DND-41 (cell line): ENCODE results near the gene TLCD2.

Experiments used
- CTCF ChIP-seq: IDR thresholded peaks from 2 replicates; pipeline ENCODE4 v1.5.1; 2012; ENCODE audit warnings: borderline replicate concordance, low read length, moderate library complexity, mild to moderate bottlenecking; ENCODE audit not compliant: poor library complexity, severe bottlenecking; ENCODE audit errors: extremely low read depth
- EZH2 ChIP-seq: IDR thresholded peaks from 3 replicates; pipeline ENCODE4 v1.6.1; 2012; ENCODE audit warnings: borderline replicate concordance, low read depth, mild to moderate bottlenecking, moderate library complexity, low read length, inconsistent platforms; ENCODE audit not compliant: severe bottlenecking

GRCh38 chr17:1711804-1712203 is 1.6 kb upstream of the TLCD2 start:
- TF ChIP-seq CTCF = no peak
- TF ChIP-seq EZH2 = no peak
